ENCODE measurements around the gene ITIH2.
"Not testable (repeated sequence)": the region's sequence is repeated elsewhere in the genome, so short reads cannot be mapped to it uniquely, and the experiment has no call there.

- not testable (repeated sequence) for TF ChIP-seq POLR2A, CTCF (IDR thresholded peaks at IDR 0.05)
Measured at GRCh38 chr10:7680078-7680477, 23.0 kb upstream of the ITIH2 start.

Data from right lobe of liver (tissue), 4 donors.